Left ventricle myocardium inferior (tissue), 1 donor: ENCODE results near the gene NAA80. TPM values are rescaled to one million over a fixed set of nuclear protein-coding genes. Genes with fewer than 3 reads are reported as not detected.
A peak's percentile ranks its signal among the peaks of the same experiment; 100 is the strongest.
"Not testable (repeated sequence)": the region's sequence is repeated elsewhere in the genome, so short reads cannot be mapped to it uniquely, and the experiment has no call there.

Source experiments
- DNase-seq: peaks from one replicate; pipeline ENCODE4 v3.0.0-alpha.2; 2020
- H3K27ac ChIP-seq: fragments of 200-600 bp; replicated peaks from 2 replicates; pipeline ENCODE4 v1.8.0; 2021
- H3K27me3 ChIP-seq: fragments of 200-600 bp; 2 replicates; pipeline ENCODE4 v1.8.0; 2021; ENCODE audit warnings: low read depth
- H3K36me3 ChIP-seq: fragments of 200-600 bp; 2 replicates; pipeline ENCODE4 v1.8.0; 2021
- H3K4me1 ChIP-seq: fragments of 200-600 bp; 2 replicates; pipeline ENCODE4 v1.8.0; 2021
- H3K4me3 ChIP-seq: fragments of 200-600 bp; 2 replicates; pipeline ENCODE4 v1.8.0; 2021; ENCODE audit warnings: mild to moderate bottlenecking, moderate library complexity
- H3K9me3 ChIP-seq: fragments of 200-600 bp; replicated peaks from 2 replicates; pipeline ENCODE4 v1.8.0; 2021
- intact Hi-C: fragments of 100-400 bp; cut with micrococcal nuclease; formaldehyde crosslinking; loops from one replicate; pipeline ENCODE4 v1.11.0; 2022
- total RNA-seq: library from RNA; stranded (reverse); fragmentation: NEBNext Ultra II Directional; extraction: Animal tissue kit (Norgen Biotek cat#: 25700); gene quantifications from one replicate; pipeline ENCODE4 v1.2.1, GENCODE V29; 2021
- TF ChIP-seq, protein P1 (sequence below): fragments of 200-600 bp; IDR thresholded peaks from 2 replicates; pipeline ENCODE4 v1.8.0; 2021; ENCODE audit warnings: antibody characterized with exemption, mild to moderate bottlenecking, borderline replicate concordance
- donor health status: DM: no; HTN: yes; CAD: no; lungs with severe emphysema.

The NAA80 gene
- total RNA-seq, 1 donor from 2014 or later, result 5.3 TPM

DNA sequence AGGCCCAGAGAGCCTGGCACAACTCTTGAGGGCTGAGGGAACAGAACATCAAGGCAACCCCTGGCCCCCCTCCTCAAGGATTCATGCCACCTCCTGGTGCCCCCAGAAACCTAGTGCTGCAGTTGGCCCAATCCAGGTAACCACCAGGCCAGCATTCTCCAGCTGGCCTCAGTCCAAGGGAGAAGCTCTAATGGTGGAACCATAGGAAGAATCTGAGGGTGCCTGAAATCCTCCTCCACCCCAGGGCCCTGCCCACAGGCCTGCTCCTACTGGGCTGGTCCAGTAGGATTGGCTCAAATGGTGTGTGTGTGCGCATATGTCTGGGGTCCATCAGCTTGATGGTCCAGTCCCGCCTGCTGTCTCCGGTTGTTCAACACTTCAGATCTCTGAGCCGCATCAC, 15.6 kb upstream of the NAA80 start:
- Histone ChIP-seq H3K36me3 (peaks cover 41% of the 10 kb centered on the region), H3K4me1 (peaks cover 62% of the 10 kb centered on the region), H3K27me3 (no peaks in the 10 kb centered on the region), H3K4me3 (no peak overlapping the region), H3K27ac (peak overlapping the region; percentile 11), H3K9me3 (no peaks in the 10 kb centered on the region)
- no peak for DNase-seq
- intact Hi-C loops, result no loop called here
- TF ChIP-seq, protein P1, sequence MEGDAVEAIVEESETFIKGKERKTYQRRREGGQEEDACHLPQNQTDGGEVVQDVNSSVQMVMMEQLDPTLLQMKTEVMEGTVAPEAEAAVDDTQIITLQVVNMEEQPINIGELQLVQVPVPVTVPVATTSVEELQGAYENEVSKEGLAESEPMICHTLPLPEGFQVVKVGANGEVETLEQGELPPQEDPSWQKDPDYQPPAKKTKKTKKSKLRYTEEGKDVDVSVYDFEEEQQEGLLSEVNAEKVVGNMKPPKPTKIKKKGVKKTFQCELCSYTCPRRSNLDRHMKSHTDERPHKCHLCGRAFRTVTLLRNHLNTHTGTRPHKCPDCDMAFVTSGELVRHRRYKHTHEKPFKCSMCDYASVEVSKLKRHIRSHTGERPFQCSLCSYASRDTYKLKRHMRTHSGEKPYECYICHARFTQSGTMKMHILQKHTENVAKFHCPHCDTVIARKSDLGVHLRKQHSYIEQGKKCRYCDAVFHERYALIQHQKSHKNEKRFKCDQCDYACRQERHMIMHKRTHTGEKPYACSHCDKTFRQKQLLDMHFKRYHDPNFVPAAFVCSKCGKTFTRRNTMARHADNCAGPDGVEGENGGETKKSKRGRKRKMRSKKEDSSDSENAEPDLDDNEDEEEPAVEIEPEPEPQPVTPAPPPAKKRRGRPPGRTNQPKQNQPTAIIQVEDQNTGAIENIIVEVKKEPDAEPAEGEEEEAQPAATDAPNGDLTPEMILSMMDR, result no peak

DNA sequence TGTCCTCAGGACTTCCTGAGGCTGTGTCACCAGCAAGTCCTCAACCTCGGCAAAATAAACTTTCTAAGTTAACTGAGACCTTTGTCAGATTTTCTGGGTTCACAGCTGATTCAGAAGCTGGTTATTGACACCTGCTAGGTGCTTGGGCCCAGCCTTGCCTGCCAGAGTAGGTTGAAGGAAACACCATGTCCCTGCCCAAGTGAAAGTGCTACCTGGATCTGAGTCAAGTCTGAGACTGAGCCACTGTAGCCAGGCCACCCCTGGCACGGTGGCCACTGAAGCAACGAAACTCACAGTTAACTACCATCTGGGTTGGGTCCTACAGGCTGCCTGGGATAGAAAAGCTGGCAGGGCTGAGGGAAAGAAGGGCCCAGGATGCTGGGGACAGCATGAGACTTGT, 15.1 kb upstream of the NAA80 start:
- H3K36me3 ChIP-seq, result peaks cover 40% of the 10 kb centered on the region
- peak overlapping the region; percentile 11 for H3K27ac ChIP-seq
- H3K4me3 ChIP-seq, result no peak overlapping the region
- no peak for DNase-seq
- no peaks in the 10 kb centered on the region for H3K9me3 ChIP-seq
- H3K27me3 ChIP-seq, result no peaks in the 10 kb centered on the region
- H3K4me1 ChIP-seq, result peaks cover 58% of the 10 kb centered on the region
- TF ChIP-seq, protein P1, result no peak
- intact Hi-C loops, result no loop called here

DNA sequence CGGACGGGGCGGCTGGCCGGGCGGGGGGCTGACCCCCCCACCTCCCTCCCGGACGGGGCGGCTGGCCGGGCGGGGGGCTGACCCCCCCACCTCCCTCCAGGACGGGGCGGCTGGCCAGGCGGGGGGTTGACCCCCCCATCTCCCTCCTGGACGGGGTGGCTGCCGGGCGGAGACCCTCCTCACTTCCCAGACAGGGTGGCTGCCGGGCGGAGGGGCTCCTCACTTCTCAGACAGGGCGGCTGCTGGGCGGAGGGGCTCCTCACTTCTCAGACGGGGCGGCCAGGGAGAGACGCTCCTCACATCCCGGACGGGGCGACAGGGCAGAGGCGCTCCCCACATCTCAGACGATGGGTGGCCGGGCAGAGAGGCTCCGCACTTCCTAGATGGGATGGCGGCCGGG, 12.8 kb upstream of the NAA80 start:
- intact Hi-C loops, H3K4me3 ChIP-seq, DNase-seq, H3K9me3 ChIP-seq, H3K27me3 ChIP-seq, H3K27ac ChIP-seq: not testable (repeated sequence)
- Histone ChIP-seq H3K36me3 (peaks cover 29% of the 10 kb centered on the region), H3K4me1 (peaks cover 35% of the 10 kb centered on the region)

DNA sequence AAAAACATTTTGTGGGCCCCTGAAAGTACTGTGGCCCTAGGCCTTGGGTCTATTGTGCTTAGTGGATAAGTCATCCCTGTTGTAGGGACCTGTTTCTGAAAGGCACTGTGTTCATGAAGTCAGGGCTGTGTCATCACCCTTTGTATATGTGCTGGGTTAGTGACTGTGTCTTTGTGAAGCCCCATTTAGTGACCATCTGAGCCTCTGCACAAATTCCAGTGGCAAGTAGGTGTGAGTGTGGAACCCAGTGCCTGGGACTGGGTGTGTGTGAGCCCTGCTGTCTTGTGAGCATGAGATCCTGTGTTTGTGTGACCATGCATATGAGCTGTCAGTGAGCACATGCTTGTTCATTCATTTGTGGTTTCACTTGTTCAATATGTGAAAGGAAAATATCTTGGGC, 5.4 kb upstream of the NAA80 start:
- Histone ChIP-seq H3K4me1 (peaks cover 44% of the 10 kb centered on the region), H3K27me3 (no peaks in the 10 kb centered on the region), H3K9me3 (no peaks in the 10 kb centered on the region), H3K4me3 (no peak overlapping the region), H3K27ac (no peak overlapping the region), H3K36me3 (peaks cover 27% of the 10 kb centered on the region)
- intact Hi-C loops, result no loop called here
- no peak for DNase-seq
- TF ChIP-seq, protein P1, result no peak

DNA sequence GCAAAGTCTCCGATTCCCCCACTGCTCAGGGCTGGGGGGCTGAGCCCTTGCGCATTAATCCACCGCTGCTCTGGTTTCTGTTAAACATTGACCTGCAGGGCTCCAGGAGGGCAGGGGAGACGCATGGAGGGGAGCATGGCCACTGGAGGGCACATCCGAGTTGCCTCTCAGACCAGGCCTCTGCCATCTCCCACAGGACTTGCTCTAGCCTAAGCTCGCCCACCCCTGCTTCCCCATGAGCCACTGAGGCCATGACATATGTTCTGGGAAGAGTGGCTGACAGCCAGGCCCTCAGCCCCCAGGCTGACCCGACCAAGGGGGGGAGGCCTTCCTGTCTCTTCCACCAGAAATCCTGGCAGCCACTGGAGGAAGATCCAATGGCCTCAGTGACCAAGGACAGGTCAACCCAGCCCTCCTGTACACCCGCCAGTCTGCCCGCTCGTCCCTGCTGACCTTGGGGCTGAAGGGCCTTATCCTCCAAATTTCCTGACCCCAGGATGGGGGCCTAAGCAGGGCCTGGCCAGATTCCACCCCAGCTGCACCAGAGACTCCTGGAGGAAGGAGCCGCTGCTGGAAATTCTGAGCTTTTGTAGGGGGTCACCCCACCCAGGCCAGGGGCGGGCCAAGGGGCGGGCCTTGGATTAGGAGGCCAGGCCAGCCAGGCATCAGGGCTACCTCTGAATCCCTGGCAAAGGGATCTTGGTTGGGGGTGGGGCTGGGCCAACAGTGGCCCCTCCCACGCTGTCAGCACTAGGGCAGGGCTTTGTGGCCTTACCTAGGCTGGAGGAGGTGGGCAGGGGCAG, 4.0 kb upstream of the NAA80 start, which contains the start of gene HYAL1:
HYAL1 (minus strand) TSS at position 562 of the 803 bp plus-strand sequence. CDS start 618 bp downstream, outside the sequence.
- no peaks in the 10 kb centered on the region for H3K27me3 ChIP-seq
- peaks cover 53% of the 10 kb centered on the region for H3K4me1 ChIP-seq
- peak within 1 kb of the TSS; percentile 97 for H3K27ac ChIP-seq
- H3K9me3 ChIP-seq, result no peaks in the 10 kb centered on the region
- intact Hi-C loops, result no loop called here
- TF ChIP-seq, protein P1, result peak; percentile 41
- peak; percentile 84 for DNase-seq
- peaks cover 15% of the 10 kb centered on the region for H3K36me3 ChIP-seq
- peak within 1 kb of the TSS; percentile 77 for H3K4me3 ChIP-seq
